AG08395 (cell line): ENCODE measurements around the gene CNTN4.

ENCODE experiments used
- DNase-seq: peaks from one replicate; pipeline ENCODE4 v3.0.0; 2012; ENCODE audit warnings: mixed read lengths, low spot score

CNTN4 gene

DNA sequence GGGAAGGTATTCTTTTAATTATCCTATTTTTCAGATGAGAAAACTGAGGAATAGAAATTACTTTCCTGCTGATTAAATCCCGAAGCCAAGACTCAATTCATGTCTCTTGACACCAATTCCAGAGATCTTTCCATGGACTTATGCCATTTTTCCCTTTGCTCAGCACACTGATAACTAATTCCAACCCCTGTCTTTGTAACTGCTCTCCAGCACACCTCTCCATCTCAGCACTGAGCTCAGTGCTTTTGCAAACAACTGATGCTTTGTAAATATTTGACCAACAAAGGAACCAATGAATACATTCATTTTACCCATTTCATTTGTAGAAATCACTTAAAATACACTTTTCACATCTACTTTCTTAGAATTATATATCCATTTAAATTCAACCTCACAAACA, 762.5 kb downstream of the CNTN4 start:
- no peak for DNase-seq

- no peak for DNase-seq
Observed at GRCh38 chr3:2861920-2862319, 763.3 kb downstream of the CNTN4 start.

DNA sequence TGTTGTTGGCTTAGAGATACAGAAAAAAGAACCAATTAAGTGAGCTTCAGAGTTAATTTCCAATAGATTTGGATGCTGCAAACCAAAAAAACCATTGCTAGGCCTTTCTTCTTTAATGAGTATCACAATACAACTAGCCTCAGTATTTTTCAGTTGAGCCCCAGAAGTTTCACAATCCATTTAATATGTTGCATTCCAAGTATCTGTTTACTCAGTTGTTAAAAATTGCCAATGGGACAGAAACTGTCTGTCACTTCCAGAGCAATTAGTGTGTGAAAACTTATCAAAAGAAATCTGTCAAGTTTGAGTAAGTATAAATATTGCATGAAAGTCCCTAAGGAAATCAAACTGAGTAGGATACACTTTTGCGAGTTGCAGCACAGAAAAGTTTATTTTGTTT, 763.7 kb downstream of the CNTN4 start:
- DNase-seq: no peak

GRCh38 chr3:2863127-2863526, 764.5 kb downstream of the CNTN4 start:
- DNase-seq: no peak

DNA sequence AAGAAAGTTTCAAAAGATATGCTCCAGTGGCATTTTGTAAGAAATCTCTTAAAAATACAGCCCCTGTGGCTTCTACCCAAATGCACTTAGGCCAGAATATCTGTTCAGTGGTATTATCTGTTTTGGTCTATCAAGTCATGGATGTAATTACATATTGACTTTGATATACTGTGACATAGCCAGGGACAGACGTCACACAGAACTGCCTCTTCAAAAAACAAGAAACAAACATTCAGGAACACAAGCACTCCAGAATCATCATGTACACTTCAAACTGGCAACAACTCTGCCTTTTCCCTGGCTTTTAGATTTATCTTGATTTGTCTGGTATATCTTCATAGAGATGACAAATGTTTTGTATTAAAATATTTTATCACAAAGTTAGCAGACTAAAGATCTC, 771.2 kb downstream of the CNTN4 start:
- no peak for DNase-seq

- DNase-seq: no peak
Observed at GRCh38 chr3:2870724-2871333, 772.2 kb downstream of the CNTN4 start.

DNA sequence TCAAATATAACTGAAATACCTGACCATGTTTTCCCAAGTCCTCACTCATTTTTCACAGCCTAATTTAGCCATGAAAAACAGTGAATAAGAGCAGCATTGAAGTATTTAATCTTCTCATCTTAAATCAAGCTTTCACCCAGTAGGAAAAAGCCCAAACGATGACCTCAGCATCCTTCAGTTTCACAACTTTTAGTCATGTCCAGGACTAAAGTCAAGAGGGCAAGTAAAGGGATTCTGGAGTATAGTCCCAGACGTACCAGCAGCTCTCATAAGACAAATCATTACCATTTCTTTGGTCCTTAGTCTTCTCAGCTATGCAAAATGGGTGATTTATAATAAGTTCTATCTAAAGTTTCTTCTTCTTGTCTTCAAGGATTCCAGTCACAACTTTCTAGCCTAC, 774.2 kb downstream of the CNTN4 start:
- no peak for DNase-seq

- no peak for DNase-seq
Observed at GRCh38 chr3:2873986-2874385, 775.3 kb downstream of the CNTN4 start.

DNA sequence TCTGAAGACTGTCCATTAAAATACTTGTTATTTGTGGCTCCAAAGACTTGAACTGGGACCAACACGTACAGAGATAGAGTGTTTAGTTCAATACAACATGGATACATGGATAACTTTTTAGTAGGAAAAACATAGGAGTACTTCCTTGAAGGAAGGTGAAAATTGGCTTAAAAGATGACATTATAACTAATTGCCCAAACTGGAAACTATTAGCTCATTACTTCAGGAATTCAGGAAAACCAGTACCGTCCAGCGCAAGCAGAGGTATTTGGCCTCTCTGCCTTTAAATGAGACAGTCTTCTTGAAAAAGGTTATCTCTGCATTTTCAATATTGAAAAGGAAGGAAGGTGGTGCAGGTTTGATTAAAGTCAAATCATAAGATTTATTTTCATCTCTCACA, 777.0 kb downstream of the CNTN4 start:
- no peak for DNase-seq

GRCh38 chr3:2876362-2876761, 777.7 kb downstream of the CNTN4 start:
- DNase-seq: no peak

DNA sequence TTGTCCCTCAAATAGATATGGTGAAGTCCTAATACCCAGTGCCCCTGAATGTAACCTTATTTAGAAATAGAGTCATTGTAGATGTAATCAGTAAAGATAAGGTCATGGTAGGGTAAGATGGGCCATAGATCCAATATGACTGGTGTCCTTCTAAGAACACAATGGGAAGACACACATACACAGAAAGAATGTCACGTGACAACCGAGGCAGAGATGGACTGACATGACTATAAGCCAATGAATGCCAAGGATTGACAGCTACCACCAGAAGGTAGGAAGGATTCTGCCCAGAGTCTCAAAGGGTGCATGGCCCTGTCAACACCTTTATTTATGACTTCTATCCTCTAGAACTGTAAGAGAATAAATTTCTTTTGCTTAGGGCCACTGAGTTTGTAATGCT, 780.4 kb downstream of the CNTN4 start:
- no peak for DNase-seq

DNA sequence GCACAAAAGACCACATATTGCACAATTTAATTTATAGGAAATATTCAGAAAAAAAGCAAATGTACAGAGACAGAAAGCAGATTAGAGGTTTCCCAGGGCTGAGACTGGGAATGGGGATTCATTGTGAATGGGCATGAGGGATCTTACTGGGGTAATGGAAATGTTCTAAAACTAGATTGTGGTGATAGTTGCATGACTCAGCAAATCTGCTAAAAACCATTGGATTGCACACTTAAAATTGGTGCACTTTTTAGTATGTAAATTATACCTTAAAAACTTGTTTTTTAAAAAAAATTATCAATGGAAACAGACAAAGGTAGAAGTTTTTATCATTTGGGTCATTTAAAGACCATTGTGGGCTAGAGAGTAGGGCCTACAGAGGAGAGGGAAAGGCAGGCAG, 780.9 kb downstream of the CNTN4 start:
- no peak for DNase-seq

- DNase-seq: no peak
Observed at GRCh38 chr3:2880218-2880756, 781.6 kb downstream of the CNTN4 start.

- DNase-seq: no peak
Observed at GRCh38 chr3:2883283-2883682, 784.6 kb downstream of the CNTN4 start.

- no peak for DNase-seq
Observed at GRCh38 chr3:2888592-2888991, 789.9 kb downstream of the CNTN4 start.

- DNase-seq: no peak
Observed at GRCh38 chr3:2889736-2890135, 791.1 kb downstream of the CNTN4 start.

- no peak for DNase-seq
Observed at GRCh38 chr3:2896308-2896939, 797.8 kb downstream of the CNTN4 start.

DNA sequence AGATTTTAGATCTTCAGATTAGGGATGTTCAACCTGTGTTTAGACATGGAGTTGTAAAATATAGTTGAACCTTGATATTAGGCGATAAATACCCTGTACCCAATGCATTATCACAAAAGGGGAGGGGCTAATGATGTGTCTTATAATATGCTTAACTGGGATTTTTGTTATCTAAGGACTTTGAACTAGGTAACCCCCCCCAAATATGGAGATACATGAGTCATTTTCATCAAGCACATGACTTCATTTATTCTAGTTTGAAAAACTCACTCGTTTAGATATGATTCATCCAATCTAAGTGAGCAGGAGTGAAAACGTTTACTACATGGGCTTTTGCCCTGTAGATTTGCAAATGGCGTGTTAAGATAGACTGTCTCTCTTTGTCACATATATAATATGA, 799.2 kb downstream of the CNTN4 start:
- DNase-seq: no peak

- DNase-seq: no peak
Observed at GRCh38 chr3:2898591-2899353, 800.1 kb downstream of the CNTN4 start.

GRCh38 chr3:2904054-2904453, 805.4 kb downstream of the CNTN4 start:
- no peak for DNase-seq

DNA sequence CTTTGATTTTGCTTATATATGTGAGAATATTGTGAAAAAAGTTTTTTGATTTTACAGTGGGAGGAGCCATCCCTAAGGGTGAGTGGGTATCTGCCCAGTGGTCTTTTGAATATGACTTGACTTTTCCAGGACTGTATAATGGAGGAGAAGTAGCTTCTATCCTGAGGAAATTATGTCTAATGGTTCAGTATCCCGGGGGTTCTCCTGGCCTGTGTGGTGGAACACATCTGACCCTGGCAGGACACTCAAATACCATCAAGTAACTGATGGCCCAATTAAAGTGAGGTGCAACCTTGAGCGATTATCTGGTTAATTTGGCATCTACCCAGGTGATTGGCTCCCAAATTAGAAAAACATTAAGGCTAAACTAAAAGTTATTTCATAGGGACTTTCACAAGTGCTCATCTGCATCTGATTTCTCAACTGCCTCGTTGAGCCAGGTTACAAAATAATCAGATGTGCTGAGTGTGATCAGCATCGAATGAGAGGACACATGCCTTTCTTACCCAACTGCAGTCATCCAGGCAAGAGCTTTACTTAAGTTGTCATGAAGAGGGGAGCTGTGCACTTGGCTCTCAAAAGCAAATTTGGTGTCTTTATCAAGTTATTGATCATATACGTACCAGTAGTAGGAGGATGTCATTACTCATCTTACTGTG, 810.2 kb downstream of the CNTN4 start:
- no peak for DNase-seq

DNA sequence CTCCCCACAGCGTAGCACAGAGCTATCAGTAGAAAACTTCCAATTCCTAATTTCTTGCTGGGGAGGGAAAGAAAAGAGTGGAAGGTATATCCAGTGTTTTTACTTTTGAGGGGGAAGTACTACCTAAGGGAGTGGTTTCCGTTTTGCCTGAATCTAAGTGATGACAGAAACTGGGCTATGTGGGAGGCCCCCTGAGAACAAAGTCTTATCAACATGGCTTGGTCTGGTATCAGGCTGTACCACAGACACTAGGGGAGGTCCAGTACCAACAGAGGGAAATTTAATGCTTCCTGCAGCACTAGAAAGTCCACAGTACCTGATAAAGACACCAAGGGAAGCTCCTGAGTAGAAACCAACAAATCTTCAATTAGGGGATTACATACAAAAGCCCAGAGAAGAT, 812.3 kb downstream of the CNTN4 start:
- DNase-seq: no peak

- DNase-seq: no peak
Observed at GRCh38 chr3:2915826-2916225, 817.2 kb downstream of the CNTN4 start.
